ENCODE measurements around the gene NHLH2. TPM values are rescaled to one million over a fixed set of nuclear protein-coding genes. Genes with fewer than 3 reads are reported as not detected.

NHLH2 gene
- total RNA-seq: under 0.01 TPM in 2 replicates

DNA sequence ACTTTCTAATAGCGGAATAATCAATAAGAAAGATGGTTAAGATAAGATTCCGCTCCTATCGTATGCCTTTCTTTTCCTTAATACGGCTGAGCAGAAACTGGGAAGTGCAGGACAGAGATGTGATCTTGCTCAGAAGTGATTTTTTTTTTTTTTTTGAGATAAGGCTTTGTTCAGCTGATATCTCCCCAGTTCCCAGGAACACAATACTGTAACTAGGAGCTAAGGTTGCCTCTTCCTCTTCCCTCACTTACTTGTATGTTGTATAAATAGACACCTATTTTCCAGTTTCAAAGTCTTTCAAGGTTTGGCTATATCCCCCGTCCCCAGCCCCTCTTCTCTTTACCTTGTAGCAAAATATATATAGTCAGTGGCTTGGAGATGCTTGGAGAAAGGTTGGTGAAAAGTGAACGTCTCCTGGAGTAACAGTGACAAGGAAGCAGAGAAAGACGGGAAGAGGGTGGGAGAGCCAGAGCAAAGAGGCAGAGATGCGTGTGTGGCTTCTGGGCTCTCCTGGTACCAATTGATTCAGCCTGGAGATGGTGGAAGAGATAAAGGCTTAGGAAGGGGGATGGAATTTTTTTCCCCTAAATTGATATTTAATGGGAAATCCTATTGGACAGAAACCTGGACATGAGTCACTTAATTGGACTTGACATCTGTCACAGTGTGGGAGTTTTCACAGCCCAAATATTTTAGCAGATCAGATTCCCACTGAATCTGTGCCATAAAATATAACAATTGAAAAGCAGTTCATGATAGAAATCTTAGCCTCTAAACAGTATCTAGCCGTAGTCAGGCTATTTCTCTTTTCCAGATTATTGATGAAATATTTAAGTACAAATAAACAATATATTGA, at the start of gene NHLH2:
TSS of gene NHLH2 (minus strand) at position 522 of the 856 bp plus-strand sequence. CDS start 2,754 bp downstream, outside the sequence.

Other genes with a start within 250 kb of the NHLH2 start
- 6.2 and 8.8 TPM in 2 replicates for gene VANGL1, start 199.2 kb downstream of the NHLH2 start, total RNA-seq
- not detected in 2 replicates for gene CASQ2, start 72.4 kb downstream of the NHLH2 start, total RNA-seq
- under 0.01 TPM in 1 of 2 replicates, not detected in the other for gene SLC22A15, start 135.4 kb upstream of the NHLH2 start, total RNA-seq

All from epithelial cell of umbilical artery (primary cell).